Measurements from ENCODE around the gene EPC2. TPM values are rescaled to one million over a fixed set of nuclear protein-coding genes. Genes with fewer than 3 reads are reported as not detected.

EPC2 gene
- total and polyA plus RNA-seq, 7 donors: 9.2 to 31.4 (median 29.1) TPM

GRCh38 chr2:148616662-148617061 is 27.9 kb upstream of the EPC2 start:
- intact Hi-C loops (cut with DNase I): no loop called here
- no peak for TF ChIP-seq EP300 (IDR thresholded peaks at IDR 0.05)
- TF ChIP-seq, protein P1, sequence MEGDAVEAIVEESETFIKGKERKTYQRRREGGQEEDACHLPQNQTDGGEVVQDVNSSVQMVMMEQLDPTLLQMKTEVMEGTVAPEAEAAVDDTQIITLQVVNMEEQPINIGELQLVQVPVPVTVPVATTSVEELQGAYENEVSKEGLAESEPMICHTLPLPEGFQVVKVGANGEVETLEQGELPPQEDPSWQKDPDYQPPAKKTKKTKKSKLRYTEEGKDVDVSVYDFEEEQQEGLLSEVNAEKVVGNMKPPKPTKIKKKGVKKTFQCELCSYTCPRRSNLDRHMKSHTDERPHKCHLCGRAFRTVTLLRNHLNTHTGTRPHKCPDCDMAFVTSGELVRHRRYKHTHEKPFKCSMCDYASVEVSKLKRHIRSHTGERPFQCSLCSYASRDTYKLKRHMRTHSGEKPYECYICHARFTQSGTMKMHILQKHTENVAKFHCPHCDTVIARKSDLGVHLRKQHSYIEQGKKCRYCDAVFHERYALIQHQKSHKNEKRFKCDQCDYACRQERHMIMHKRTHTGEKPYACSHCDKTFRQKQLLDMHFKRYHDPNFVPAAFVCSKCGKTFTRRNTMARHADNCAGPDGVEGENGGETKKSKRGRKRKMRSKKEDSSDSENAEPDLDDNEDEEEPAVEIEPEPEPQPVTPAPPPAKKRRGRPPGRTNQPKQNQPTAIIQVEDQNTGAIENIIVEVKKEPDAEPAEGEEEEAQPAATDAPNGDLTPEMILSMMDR (IDR thresholded peaks at IDR 0.05): no peak
- TF ChIP-seq POLR2A (IDR thresholded peaks at IDR 0.05): no peak
- no peak for TF ChIP-seq POLR2AphosphoS5 (IDR thresholded peaks at IDR 0.05)

GRCh38 chr2:148617219-148617618 is 27.3 kb upstream of the EPC2 start:
- Histone ChIP-seq H3K27ac (no peak overlapping the region), H3K36me3 (no peaks in the 10 kb centered on the region), H3K27me3 (no peaks in the 10 kb centered on the region), H3K4me3 (no peak overlapping the region), H3K9me3 (no peaks in the 10 kb centered on the region), H3K4me1 (peaks cover 0 to 28% (median 23%) of the 10 kb centered on the region in 4 donors)
- 66 to 77% methylated on average over 5 of the region's 5 CpGs for WGBS, 2 donors
- no peak for DNase-seq
- no peak for TF ChIP-seq POLR2AphosphoS5 (IDR thresholded peaks at IDR 0.05)
- no peak for TF ChIP-seq EP300 (IDR thresholded peaks at IDR 0.05)
- TF ChIP-seq, protein P1 (IDR thresholded peaks at IDR 0.05): no peak
- TF ChIP-seq POLR2A (IDR thresholded peaks at IDR 0.05): no peak
- intact Hi-C loops (cut with DNase I): no loop called here

More at GRCh38 chr2:148616662-148617061, 27.9 kb upstream of the EPC2 start:
- no peak for DNase-seq
- no peak overlapping the region for H3K4me3 ChIP-seq
- no peaks in the 10 kb centered on the region for H3K36me3 ChIP-seq
- no peaks in the 10 kb centered on the region for H3K27me3 ChIP-seq
- no peak overlapping the region for H3K27ac ChIP-seq
- peaks cover 0 to 28% (median 23%) of the 10 kb centered on the region in 4 donors for H3K4me1 ChIP-seq
- no peaks in the 10 kb centered on the region for H3K9me3 ChIP-seq

DNA sequence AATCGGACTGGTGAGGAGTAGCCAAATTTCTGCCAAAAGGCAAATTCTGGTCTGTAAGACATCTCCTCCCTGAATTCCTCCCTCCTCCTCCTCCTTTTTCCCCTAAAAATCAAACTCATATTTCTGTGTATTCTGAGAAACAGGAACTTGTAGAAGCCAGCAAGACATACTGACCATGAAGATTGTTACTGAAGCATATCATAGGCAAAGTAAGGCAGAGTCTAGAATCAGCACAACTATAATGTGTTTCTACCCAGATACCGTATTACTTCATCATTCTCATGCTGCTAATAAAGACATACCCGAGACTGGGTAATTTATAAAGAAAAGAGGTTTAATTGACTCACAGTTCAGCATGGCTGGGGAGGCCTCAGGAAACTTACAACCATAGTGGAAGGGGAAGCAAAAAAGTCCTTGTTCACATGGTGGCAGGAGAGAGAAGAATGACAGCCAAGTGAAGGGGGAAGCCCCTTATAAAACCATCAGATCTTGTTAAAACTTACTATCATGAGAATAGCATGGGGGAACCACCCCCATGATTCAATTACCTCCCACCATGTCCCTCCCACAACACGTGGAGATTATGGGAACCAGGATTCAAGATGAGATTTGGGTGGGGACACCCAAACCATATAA is 24.9 kb upstream of the EPC2 start:
- WGBS, 2 donors: 71 to 89% methylated on average over 4 of the region's 4 CpGs
- no peak overlapping the region for H3K4me3 ChIP-seq

DNA sequence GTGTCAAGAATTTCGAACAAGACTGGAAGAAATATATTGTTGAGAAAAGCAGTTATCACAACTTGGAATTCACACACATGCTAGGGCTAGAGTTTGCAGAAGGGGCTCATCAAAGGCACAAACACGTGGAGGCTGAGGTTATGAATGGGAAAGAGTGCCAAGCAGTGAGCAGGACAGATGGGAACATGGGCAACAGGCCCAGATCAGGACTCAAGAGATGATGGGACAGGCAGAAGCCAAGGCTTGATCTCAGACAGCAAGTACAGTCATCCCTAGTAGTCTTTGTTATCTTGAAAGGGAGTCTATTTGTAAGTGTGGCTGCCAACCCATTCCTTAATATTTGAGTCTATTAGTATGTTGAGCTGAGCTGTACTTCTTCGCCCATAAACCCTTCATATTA is 22.2 kb upstream of the EPC2 start:
- DNase-seq: no peak
- no peak overlapping the region for H3K4me3 ChIP-seq
- no peaks in the 10 kb centered on the region for H3K9me3 ChIP-seq
- H3K27ac ChIP-seq: no peak overlapping the region
- H3K27me3 ChIP-seq: no peaks in the 10 kb centered on the region
- WGBS, 2 donors: 81 to 84% methylated on average over 3 of the region's 3 CpGs
- H3K4me1 ChIP-seq: no peaks in the 10 kb centered on the region
- intact Hi-C loops (cut with DNase I): no loop called here
- TF ChIP-seq EP300 (IDR thresholded peaks at IDR 0.05) (no peak), POLR2AphosphoS5 (IDR thresholded peaks at IDR 0.05) (no peak), POLR2A (IDR thresholded peaks at IDR 0.05) (no peak)
- TF ChIP-seq, protein P1 (IDR thresholded peaks at IDR 0.05): no peak
- H3K36me3 ChIP-seq: no peaks in the 10 kb centered on the region

More for the DNA sequence above, 24.9 kb upstream of the EPC2 start:
- DNase-seq: no peak
- H3K4me1 ChIP-seq: peaks cover 0 to 13% (median 12%) of the 10 kb centered on the region in 4 donors
- no peaks in the 10 kb centered on the region for H3K36me3 ChIP-seq
- H3K9me3 ChIP-seq: no peaks in the 10 kb centered on the region
- TF ChIP-seq, protein P1 (IDR thresholded peaks at IDR 0.05): no peak
- TF ChIP-seq POLR2A (IDR thresholded peaks at IDR 0.05): no peak
- no peak for TF ChIP-seq POLR2AphosphoS5 (IDR thresholded peaks at IDR 0.05)
- TF ChIP-seq EP300 (IDR thresholded peaks at IDR 0.05): no peak
- no peaks in the 10 kb centered on the region for H3K27me3 ChIP-seq
- no peak overlapping the region for H3K27ac ChIP-seq
- intact Hi-C loops (cut with DNase I): no loop called here

DNA sequence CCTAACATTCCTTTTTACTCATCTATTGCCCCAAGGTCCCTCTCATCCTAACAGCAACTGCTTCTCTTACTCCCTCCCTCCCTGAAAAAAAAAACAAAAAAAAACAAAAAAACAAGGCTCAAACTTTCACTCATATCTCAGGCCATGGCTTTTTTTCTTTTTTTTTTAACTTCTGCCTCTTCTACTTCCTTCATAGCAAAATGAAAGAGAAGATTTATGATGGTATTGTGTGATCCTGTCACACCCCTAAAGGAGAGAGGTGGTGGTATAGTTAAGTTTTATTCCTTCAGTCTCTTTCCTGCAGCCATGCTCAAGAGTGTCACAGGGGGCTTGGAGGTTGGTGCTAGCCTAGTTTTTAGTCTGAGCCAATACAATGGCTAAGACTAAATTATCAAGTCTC is 21.5 kb upstream of the EPC2 start:
- Histone ChIP-seq H3K4me1 (no peaks in the 10 kb centered on the region), H3K4me3 (no peak overlapping the region), H3K27ac (no peak overlapping the region), H3K9me3 (no peaks in the 10 kb centered on the region), H3K36me3 (no peaks in the 10 kb centered on the region), H3K27me3 (no peaks in the 10 kb centered on the region)
- intact Hi-C loops (cut with DNase I): no loop called here
- no peak for DNase-seq
- TF ChIP-seq POLR2A (IDR thresholded peaks at IDR 0.05): no peak
- TF ChIP-seq EP300 (IDR thresholded peaks at IDR 0.05): no peak
- TF ChIP-seq, protein P1 (IDR thresholded peaks at IDR 0.05): no peak
- TF ChIP-seq POLR2AphosphoS5 (IDR thresholded peaks at IDR 0.05): no peak

All from sigmoid colon (tissue), 7 donors.